ENCODE measurements around the gene ARMC5.
"Not testable (repeated sequence)": the region's sequence is repeated elsewhere in the genome, so short reads cannot be mapped to it uniquely, and the experiment has no call there.

ARMC5 gene

GRCh38 chr16:31483081-31483480 is 23.8 kb downstream of the ARMC5 start, which contains the start of gene SLC5A2:
SLC5A2 (plus strand) TSS chr16:31483123; CDS start chr16:31483137, 14 bp downstream.
- Histone ChIP-seq H3K27me3 (replicated peaks) (peaks cover 5% of the 10 kb centered on the region), H3K4me3 (ENCODE audit: low read depth, low read length) (no peak within 1 kb of the TSS), H3K36me3 (replicated peaks) (peaks cover 12% of the 10 kb centered on the region), H3K27ac (no peak within 1 kb of the TSS)
- TF ChIP-seq CTCF (IDR thresholded peaks at IDR 0.05; ENCODE audit: low read depth, low read length, missing control alignments): no peak
- no peak for DNase-seq
- in situ Hi-C loops (cut with HindIII; ENCODE audit: low pct_ligation_motif_present, low sequenced_read_pairs): no loop called here

GRCh38 chr16:31484048-31484447 is 24.7 kb downstream of the ARMC5 start:
- H3K36me3 ChIP-seq (replicated peaks); H3K4me3 ChIP-seq (ENCODE audit: low read depth, low read length); DNase-seq; in situ Hi-C loops (cut with HindIII; ENCODE audit: low pct_ligation_motif_present, low sequenced_read_pairs); H3K27ac ChIP-seq; H3K27me3 ChIP-seq (replicated peaks): not testable (repeated sequence)

GRCh38 chr16:31484491-31485171 is 25.3 kb downstream of the ARMC5 start:
- Histone ChIP-seq H3K27me3 (replicated peaks) (peaks cover 5% of the 10 kb centered on the region), H3K36me3 (replicated peaks) (no peaks in the 10 kb centered on the region), H3K4me3 (ENCODE audit: low read depth, low read length) (no peak overlapping the region), H3K27ac (no peak overlapping the region)
- no peak for DNase-seq
- in situ Hi-C loops (cut with HindIII; ENCODE audit: low pct_ligation_motif_present, low sequenced_read_pairs): no loop called here
- no peak for TF ChIP-seq CTCF (IDR thresholded peaks at IDR 0.05; ENCODE audit: low read depth, low read length, missing control alignments)

- Histone ChIP-seq H3K36me3 (replicated peaks) (peaks cover 4% of the 10 kb centered on the region), H3K4me3 (ENCODE audit: low read depth, low read length) (no peak overlapping the region), H3K27ac (no peak overlapping the region), H3K27me3 (replicated peaks) (peaks cover 5% of the 10 kb centered on the region)
- DNase-seq: no peak
- TF ChIP-seq CTCF (IDR thresholded peaks at IDR 0.05; ENCODE audit: low read depth, low read length, missing control alignments): no peak
- in situ Hi-C loops (cut with HindIII; ENCODE audit: low pct_ligation_motif_present, low sequenced_read_pairs): no loop called here
These were observed 26.3 kb downstream of the ARMC5 start for GRCh38 chr16:31485571-31485970.

GRCh38 chr16:31486045-31486444 is 26.7 kb downstream of the ARMC5 start:
- in situ Hi-C loops (cut with HindIII; ENCODE audit: low pct_ligation_motif_present, low sequenced_read_pairs): no loop called here
- no peak overlapping the region for H3K27ac ChIP-seq
- DNase-seq: no peak
- no peak for TF ChIP-seq CTCF (IDR thresholded peaks at IDR 0.05; ENCODE audit: low read depth, low read length, missing control alignments)
- peaks cover 5% of the 10 kb centered on the region for H3K36me3 ChIP-seq (replicated peaks)
- peaks cover 5% of the 10 kb centered on the region for H3K27me3 ChIP-seq (replicated peaks)
- H3K4me3 ChIP-seq (ENCODE audit: low read depth, low read length): no peak overlapping the region

GRCh38 chr16:31487071-31487719 is 27.9 kb downstream of the ARMC5 start:
- in situ Hi-C loops (cut with HindIII; ENCODE audit: low pct_ligation_motif_present, low sequenced_read_pairs): no loop called here

More at GRCh38 chr16:31487071-31487719, 27.9 kb downstream of the ARMC5 start:
- Histone ChIP-seq H3K4me3 (ENCODE audit: low read depth, low read length) (peak overlapping the region; percentile 52), H3K27ac (no peak overlapping the region), H3K36me3 (replicated peaks) (peaks cover 5% of the 10 kb centered on the region), H3K27me3 (replicated peaks) (peaks cover 5% of the 10 kb centered on the region)
- DNase-seq: no peak
- no peak for TF ChIP-seq CTCF (IDR thresholded peaks at IDR 0.05; ENCODE audit: low read depth, low read length, missing control alignments)
